Right ventricle myocardium superior (tissue), 1 donor: Measurements from ENCODE around the gene EPHB3. TPM values are rescaled to one million over a fixed set of nuclear protein-coding genes. Genes with fewer than 3 reads are reported as not detected.

Experiments
- total RNA-seq: library from RNA; stranded (reverse); fragmentation: NEBNext Ultra II Directional; extraction: Animal tissue kit (Norgen Biotek cat#: 25700); gene quantifications from one replicate; pipeline ENCODE4 v1.2.1, GENCODE V29; 2021
- donor health status: DM: no; HTN: yes; CAD: no; lungs with severe emphysema.

EPHB3 gene
- total RNA-seq, 1 donor from 2014 or later, result 2.2 TPM

Other genes starting within 250 kb of the EPHB3 start
- gene EIF4G1, start 247.2 kb upstream of the EPHB3 start, total RNA-seq, result 254 TPM
- 36.3 TPM for gene FAM131A, start 224.2 kb upstream of the EPHB3 start, total RNA-seq
- 1.9 TPM for gene CLCN2, start 200.2 kb upstream of the EPHB3 start, total RNA-seq
- gene POLR2H, start 200.1 kb upstream of the EPHB3 start, total RNA-seq, result 19.9 TPM
- 0.11 TPM for gene THPO, start 183.6 kb upstream of the EPHB3 start, total RNA-seq
- gene CHRD, start 181.7 kb upstream of the EPHB3 start, total RNA-seq, result 7.8 TPM
- gene MAGEF1, start 150.3 kb downstream of the EPHB3 start, total RNA-seq, result 28.5 TPM